A549 (cell line): ENCODE measurements around the gene CLIP1. TPM values are rescaled to one million over a fixed set of nuclear protein-coding genes. Genes with fewer than 3 reads are reported as not detected.
"Not testable (repeated sequence)": the region's sequence is repeated elsewhere in the genome, so short reads cannot be mapped to it uniquely, and the experiment has no call there.

Experiments used
- ATAC-seq, 2 experiments: fragments of 200-7000 bp in 1 of 2; fragments of >200 bp in 1 of 2; cut with Nextera tagmentation in 1 of 2; cut with Tn5 transposase in 1 of 2; 3 replicates each; pipeline versions ENCODE4 v1.8.0 to v1.9.1; 2018 to 2020; ENCODE audit warnings: mild to moderate bottlenecking in 1 of 2, moderate library complexity in 1 of 2
- CTCF ChIA-PET: fragments of 300-600 bp; sonication (Branson Sonifier 250); formaldehyde crosslinking; extraction: SDS; loops from one replicate; lab custom pipeline; 2021; ENCODE audit warnings: antibody characterized with exemption, inconsistent platforms; lab: Yijun Ruan, JAX
- POLR2A ChIA-PET: fragments of 350-600 bp; formaldehyde crosslinking; extraction: SDS; loops from one replicate; lab custom pipeline; 2021; ENCODE audit warnings: antibody characterized with exemption, inconsistent platforms; lab: Yijun Ruan, JAX
- DNase-seq, 2 experiments: peaks; one replicate each; pipeline versions ENCODE4 v3.0.0 to v3.0.0-alpha.2; 2011 to 2016; ENCODE audit warnings: low read depth in 1 of 2, low spot score in 1 of 2
- FAIRE-seq: peaks from 2 replicates; lab custom pipeline; 2011; peaks lifted over from hg19 to GRCh38; lab: Jason Lieb, UNC
- H3K27ac ChIP-seq, 2 experiments: fragments of >200 bp; sonication (Bioruptor Twin); formaldehyde crosslinking; 3 replicates each; pipeline ENCODE4 v1.5.1; 2016 to 2017
- H3K4me1 ChIP-seq: fragments of >200 bp; sonication (Bioruptor Twin); formaldehyde crosslinking; 3 replicates; pipeline ENCODE4 v1.6.1; 2016
- H3K4me2 ChIP-seq: fragments of >200 bp; sonication (Bioruptor Twin); formaldehyde crosslinking; 3 replicates; pipeline ENCODE4 v1.6.1; 2016
- H3K4me3 ChIP-seq: fragments of >200 bp; sonication (Bioruptor Twin); formaldehyde crosslinking; 3 replicates; pipeline ENCODE4 v1.5.1; 2016
- H3K9me3 ChIP-seq: fragments of >200 bp; sonication (Bioruptor Twin); formaldehyde crosslinking; 3 replicates; pipeline ENCODE4 v1.6.1; 2016
- CBX8 ChIP-seq: fragments of 200-600 bp; sonication (generic); IDR thresholded peaks from 2 replicates; pipeline ENCODE4 v1.6.1; 2016
- CHD2 ChIP-seq: fragments of 150-350 bp; IDR thresholded peaks from 2 replicates; pipeline ENCODE4 v1.6.1; 2014; ENCODE audit warnings: low read length; ENCODE audit not compliant: partially characterized antibody
- FOSB ChIP-seq: fragments of 250-450 bp; sonication (Bioruptor Pico); IDR thresholded peaks from 2 replicates; pipeline ENCODE4 v1.5.0; 2020; ENCODE audit warnings: mild to moderate bottlenecking, moderate library complexity
- HDAC2 ChIP-seq: fragments of 200-600 bp; sonication (generic); IDR thresholded peaks from 2 replicates; pipeline ENCODE4 v1.6.1; 2016
- JUN ChIP-seq, 2 experiments: fragments of >200 bp; sonication (Bioruptor Twin); formaldehyde crosslinking; IDR thresholded peaks; 2 replicates in 1 of 2; 3 replicates in 1 of 2; pipeline ENCODE4 v1.6.1; 2016 to 2017
- KDM5A ChIP-seq: fragments of 200-600 bp; sonication (generic); IDR thresholded peaks from 2 replicates; pipeline ENCODE4 v1.6.1; 2016; ENCODE audit warnings: antibody characterized with exemption, mild to moderate bottlenecking
- NFE2L2 ChIP-seq: fragments of 150-350 bp; conservative IDR thresholded peaks from 2 replicates; pipeline ENCODE4 v1.6.1; 2014; ENCODE audit warnings: low read length
- NPAS2 ChIP-seq: fragments of 250-450 bp; sonication (Bioruptor Pico); IDR thresholded peaks from 2 replicates; pipeline ENCODE4 v1.8.0; 2022; ENCODE audit warnings: mild to moderate bottlenecking, moderate library complexity, borderline replicate concordance
- RAD21 ChIP-seq, 2 experiments: fragments of >200 bp in 1 of 2; sonication (Bioruptor Twin) in 1 of 2; formaldehyde crosslinking in 1 of 2; IDR thresholded peaks in 1 of 2; conservative IDR thresholded peaks in 1 of 2; 2 replicates in 1 of 2; 3 replicates in 1 of 2; pipeline ENCODE4 v1.6.1; 2012 to 2018; ENCODE audit warnings: inconsistent platforms in 1 of 2
- RNF2 ChIP-seq: fragments of 200-600 bp; sonication (generic); IDR thresholded peaks from 2 replicates; pipeline ENCODE4 v1.6.1; 2016; ENCODE audit warnings: low read depth, mild to moderate bottlenecking, antibody characterized with exemption, moderate library complexity, borderline replicate concordance
- TP53 ChIP-seq: fragments of 250-450 bp; sonication (Bioruptor Pico); IDR thresholded peaks from 2 replicates; pipeline ENCODE4 v1.5.0; 2021; ENCODE audit warnings: mild to moderate bottlenecking, moderate library complexity
- WGBS: methylation state at CpG from one replicate; pipeline ENCODE4 v1.1.6; 2017; ENCODE audit errors: missing lambda C conversion rate; 5-methylcytosine and 5-hydroxymethylcytosine counted together
- polyA plus RNA-seq, 4 experiments: library from polyadenylated mRNA; depleted of rRNA in 3 of 4; stranded (reverse); fragments of >200 nt; fragmentation: RNase III in 1 of 4; extraction: RNeasy Plus Mini Kit Qiagen cat#74134 plus additional on column Dnase treatment in 1 of 4; gene quantifications; 2 replicates in 3 of 4; 3 replicates in 1 of 4; pipeline ENCODE4 v1.2.3, GENCODE V29; 2011 to 2017
- TF ChIP-seq, protein P1 (sequence below): IDR thresholded peaks from 2 replicates; pipeline ENCODE4 v1.6.1; 2012; ENCODE audit warnings: low read depth, borderline replicate concordance
- TF ChIP-seq, protein P2 (sequence below): fragments of >200 bp; sonication (Bioruptor Twin); formaldehyde crosslinking; IDR thresholded peaks from 2 replicates; pipeline ENCODE4 v1.6.1; 2016
- TF ChIP-seq, protein P3 (sequence below): fragments of 150-350 bp; IDR thresholded peaks from 2 replicates; pipeline ENCODE4 v1.6.1; 2014; ENCODE audit warnings: low read depth, mild to moderate bottlenecking, low read length
- TF ChIP-seq, protein P4 (sequence below): fragments of 200-600 bp; sonication (generic); IDR thresholded peaks from 2 replicates; pipeline ENCODE4 v1.6.1; 2016; ENCODE audit warnings: antibody characterized with exemption, mild to moderate bottlenecking, moderate library complexity

CLIP1 gene
- polyA plus RNA-seq, 2 of the 4 experiments (the other 2 are of a cell fraction), result 43.0 to 133 TPM

DNA sequence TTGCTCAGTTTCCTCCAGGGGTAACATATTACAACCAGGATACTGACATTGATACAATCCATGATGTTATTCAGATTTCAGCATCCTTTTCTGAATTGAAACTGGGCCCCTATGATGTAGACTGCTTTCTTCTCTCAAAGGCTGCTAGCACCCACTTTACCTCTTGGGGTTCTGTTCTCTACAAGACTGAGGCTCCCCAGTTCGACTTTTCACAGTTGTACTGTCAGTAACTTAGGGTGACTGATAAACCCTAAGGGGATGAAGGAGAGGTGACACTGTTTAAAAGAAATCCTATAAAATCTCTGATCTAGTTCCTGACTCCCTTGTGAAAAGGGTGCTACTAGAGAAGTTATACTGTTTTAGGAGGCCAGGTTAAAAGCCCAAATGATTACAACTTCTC lies 157.0 kb downstream of the CLIP1 start:
- Histone ChIP-seq H3K27ac (peak overlapping the region; percentile 94 to 95), H3K9me3 (no peaks in the 10 kb centered on the region), H3K4me1 (peaks cover 10% of the 10 kb centered on the region; the same call in 1 of the 3 replicates), H3K4me3 (peak overlapping the region; percentile 98), H3K4me2 (peak overlapping the region; percentile 96)
- 4% methylated on average over 1 of the region's 1 CpG for WGBS
- POLR2A ChIA-PET, result no interaction called here
- DNase-seq (peak in 1 of 2 experiments; percentile 13), FAIRE-seq (no peak), ATAC-seq (peak in 1 of 2 experiments; percentile 15; a peak in 2 of 6 replicates)
- TF ChIP-seq NFE2L2, result no peak
- TF ChIP-seq, protein P1, sequence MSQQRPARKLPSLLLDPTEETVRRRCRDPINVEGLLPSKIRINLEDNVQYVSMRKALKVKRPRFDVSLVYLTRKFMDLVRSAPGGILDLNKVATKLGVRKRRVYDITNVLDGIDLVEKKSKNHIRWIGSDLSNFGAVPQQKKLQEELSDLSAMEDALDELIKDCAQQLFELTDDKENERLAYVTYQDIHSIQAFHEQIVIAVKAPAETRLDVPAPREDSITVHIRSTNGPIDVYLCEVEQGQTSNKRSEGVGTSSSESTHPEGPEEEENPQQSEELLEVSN, result no peak
- TF ChIP-seq FOSB (CRISPR knock-in tag), result no peak
- no peak for TF ChIP-seq RAD21 (conservative IDR thresholded peaks at IDR 0.05 in 1 of 2, IDR thresholded peaks at IDR 0.05 in 1 of 2)
- no peak for TF ChIP-seq CBX8
- no peak for TF ChIP-seq TP53
- TF ChIP-seq CHD2, result no peak
- no peak for TF ChIP-seq HDAC2
- TF ChIP-seq, protein P2, sequence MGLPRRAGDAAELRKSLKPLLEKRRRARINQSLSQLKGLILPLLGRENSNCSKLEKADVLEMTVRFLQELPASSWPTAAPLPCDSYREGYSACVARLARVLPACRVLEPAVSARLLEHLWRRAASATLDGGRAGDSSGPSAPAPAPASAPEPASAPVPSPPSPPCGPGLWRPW, result no peak
- no peak for TF ChIP-seq JUN (IDR thresholded peaks at IDR 0.05)
- TF ChIP-seq, protein P3, sequence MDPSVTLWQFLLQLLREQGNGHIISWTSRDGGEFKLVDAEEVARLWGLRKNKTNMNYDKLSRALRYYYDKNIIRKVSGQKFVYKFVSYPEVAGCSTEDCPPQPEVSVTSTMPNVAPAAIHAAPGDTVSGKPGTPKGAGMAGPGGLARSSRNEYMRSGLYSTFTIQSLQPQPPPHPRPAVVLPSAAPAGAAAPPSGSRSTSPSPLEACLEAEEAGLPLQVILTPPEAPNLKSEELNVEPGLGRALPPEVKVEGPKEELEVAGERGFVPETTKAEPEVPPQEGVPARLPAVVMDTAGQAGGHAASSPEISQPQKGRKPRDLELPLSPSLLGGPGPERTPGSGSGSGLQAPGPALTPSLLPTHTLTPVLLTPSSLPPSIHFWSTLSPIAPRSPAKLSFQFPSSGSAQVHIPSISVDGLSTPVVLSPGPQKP, result no peak
- no peak for TF ChIP-seq KDM5A
- TF ChIP-seq RNF2, result no peak
- TF ChIP-seq NPAS2 (CRISPR knock-in tag), result no peak
- TF ChIP-seq, protein P4, sequence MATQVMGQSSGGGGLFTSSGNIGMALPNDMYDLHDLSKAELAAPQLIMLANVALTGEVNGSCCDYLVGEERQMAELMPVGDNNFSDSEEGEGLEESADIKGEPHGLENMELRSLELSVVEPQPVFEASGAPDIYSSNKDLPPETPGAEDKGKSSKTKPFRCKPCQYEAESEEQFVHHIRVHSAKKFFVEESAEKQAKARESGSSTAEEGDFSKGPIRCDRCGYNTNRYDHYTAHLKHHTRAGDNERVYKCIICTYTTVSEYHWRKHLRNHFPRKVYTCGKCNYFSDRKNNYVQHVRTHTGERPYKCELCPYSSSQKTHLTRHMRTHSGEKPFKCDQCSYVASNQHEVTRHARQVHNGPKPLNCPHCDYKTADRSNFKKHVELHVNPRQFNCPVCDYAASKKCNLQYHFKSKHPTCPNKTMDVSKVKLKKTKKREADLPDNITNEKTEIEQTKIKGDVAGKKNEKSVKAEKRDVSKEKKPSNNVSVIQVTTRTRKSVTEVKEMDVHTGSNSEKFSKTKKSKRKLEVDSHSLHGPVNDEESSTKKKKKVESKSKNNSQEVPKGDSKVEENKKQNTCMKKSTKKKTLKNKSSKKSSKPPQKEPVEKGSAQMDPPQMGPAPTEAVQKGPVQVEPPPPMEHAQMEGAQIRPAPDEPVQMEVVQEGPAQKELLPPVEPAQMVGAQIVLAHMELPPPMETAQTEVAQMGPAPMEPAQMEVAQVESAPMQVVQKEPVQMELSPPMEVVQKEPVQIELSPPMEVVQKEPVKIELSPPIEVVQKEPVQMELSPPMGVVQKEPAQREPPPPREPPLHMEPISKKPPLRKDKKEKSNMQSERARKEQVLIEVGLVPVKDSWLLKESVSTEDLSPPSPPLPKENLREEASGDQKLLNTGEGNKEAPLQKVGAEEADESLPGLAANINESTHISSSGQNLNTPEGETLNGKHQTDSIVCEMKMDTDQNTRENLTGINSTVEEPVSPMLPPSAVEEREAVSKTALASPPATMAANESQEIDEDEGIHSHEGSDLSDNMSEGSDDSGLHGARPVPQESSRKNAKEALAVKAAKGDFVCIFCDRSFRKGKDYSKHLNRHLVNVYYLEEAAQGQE, result no peak
- TF ChIP-seq, all 56 proteins: peak for 0
- CTCF ChIA-PET, result interaction anchor here (1.3 kb wide), 1 partner anchor 15 kb away, joined by 3 read pairs; no protein-coding TSS in a partner anchor

DNA sequence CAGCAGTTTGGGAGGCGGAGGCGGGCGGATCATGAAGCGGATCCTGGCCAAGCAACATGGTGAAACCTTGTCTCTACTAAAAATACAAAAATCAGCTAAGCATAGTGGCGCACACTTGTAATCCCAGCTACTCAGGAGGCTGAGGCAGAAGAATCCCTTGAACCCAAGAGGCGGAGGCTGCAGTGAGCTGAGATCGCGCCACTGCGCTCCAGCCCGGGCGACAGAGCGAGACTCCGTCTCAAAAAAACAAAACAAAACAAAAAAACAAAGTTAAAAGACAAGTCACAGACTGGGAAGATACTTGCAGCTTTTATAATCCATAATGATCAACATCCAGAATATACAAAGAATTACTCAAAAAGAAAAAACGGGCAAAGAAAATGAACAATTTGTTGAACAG lies 161.7 kb downstream of the CLIP1 start:
- H3K27ac ChIP-seq, FAIRE-seq, ATAC-seq, POLR2A ChIA-PET, DNase-seq, H3K4me1 ChIP-seq, H3K4me2 ChIP-seq, H3K4me3 ChIP-seq, H3K9me3 ChIP-seq: not testable (repeated sequence)
- CTCF ChIA-PET, result interaction anchor here (1.4 to 1.5 kb wide), 2 partner anchors 53 to 95 kb away, joined by 4 to 5 read pairs; no protein-coding TSS in a partner anchor
- 86% methylated on average over 14 of the region's 14 CpGs for WGBS

DNA sequence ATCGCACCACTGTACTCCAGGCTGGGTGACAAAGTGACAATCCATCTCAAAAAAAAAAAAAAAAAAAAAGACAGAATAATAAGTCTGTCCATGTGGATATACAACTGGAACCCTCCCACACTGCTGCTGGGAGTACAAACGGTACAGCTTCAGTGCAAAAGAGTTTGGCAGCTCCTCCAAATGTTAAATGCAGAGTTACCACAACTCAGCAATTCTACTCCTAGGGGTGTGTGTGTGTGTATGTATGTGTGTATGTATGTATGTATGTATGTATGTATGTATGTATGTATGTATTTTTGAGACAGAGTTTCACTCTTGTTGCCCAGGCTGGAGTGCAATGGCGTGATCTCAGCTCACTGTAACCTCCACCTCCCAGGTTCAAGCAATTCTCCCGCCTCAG lies 163.5 kb downstream of the CLIP1 start:
- H3K4me3 ChIP-seq, POLR2A ChIA-PET, H3K9me3 ChIP-seq, H3K4me1 ChIP-seq, H3K27ac ChIP-seq, FAIRE-seq, H3K4me2 ChIP-seq, DNase-seq, ATAC-seq: not testable (repeated sequence)
- WGBS, result 95% methylated on average over 4 of the region's 4 CpGs
- CTCF ChIA-PET, result interaction anchor here (1.3 kb wide), 1 partner anchor 97 kb away, joined by 4 read pairs; no protein-coding TSS in a partner anchor

DNA sequence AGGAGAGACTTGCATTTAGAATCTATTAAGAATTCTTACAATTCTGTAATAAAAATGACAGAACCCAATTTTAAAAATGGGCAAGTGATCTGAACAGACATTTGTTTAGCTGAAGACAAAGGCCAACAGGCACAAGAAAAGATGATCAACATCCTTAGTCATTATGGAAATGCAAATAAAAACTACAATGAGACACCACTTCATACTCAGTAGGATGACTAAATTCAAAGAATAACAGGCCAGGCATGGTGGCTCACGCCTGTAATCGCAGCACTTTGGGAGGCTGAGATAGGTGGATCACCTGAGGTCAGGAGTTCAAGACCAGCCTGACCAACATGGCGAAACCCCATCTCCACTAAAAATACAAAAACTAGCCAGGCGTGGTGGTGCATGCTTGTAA lies 164.0 kb downstream of the CLIP1 start:
- H3K4me3 ChIP-seq, H3K27ac ChIP-seq, POLR2A ChIA-PET, H3K9me3 ChIP-seq, FAIRE-seq, H3K4me2 ChIP-seq, ATAC-seq, H3K4me1 ChIP-seq, DNase-seq: not testable (repeated sequence)
- CTCF ChIA-PET, result interaction anchor here (1.4 kb wide), 1 partner anchor 97 kb away, joined by 3 read pairs; no protein-coding TSS in a partner anchor
- 91% methylated on average over 4 of the region's 4 CpGs for WGBS
